Suprapubic skin (tissue), 4 donors: ENCODE results near the gene SEPTIN10. TPM values are rescaled to one million over a fixed set of nuclear protein-coding genes. Genes with fewer than 3 reads are reported as not detected.

Experiments
- DNase-seq, 2 donors: peaks; one replicate each; pipeline ENCODE4 v3.0.0-alpha.2; 2019; ENCODE audit warnings: low spot score in 2 of 2
- H3K27ac ChIP-seq: fragments of 200-600 bp; sonication (generic); one replicate; pipeline ENCODE4 v1.5.1; 2019
- H3K27me3 ChIP-seq: fragments of 200-600 bp; sonication (generic); one replicate; pipeline ENCODE4 v1.5.1; 2019
- H3K36me3 ChIP-seq: fragments of 200-600 bp; sonication (generic); one replicate; pipeline ENCODE4 v1.5.1; 2019
- H3K4me1 ChIP-seq: fragments of 200-600 bp; sonication (generic); one replicate; pipeline ENCODE4 v1.5.1; 2019
- H3K4me3 ChIP-seq: fragments of 200-600 bp; sonication (generic); one replicate; pipeline ENCODE4 v1.5.1; 2019; ENCODE audit warnings: mild to moderate bottlenecking
- H3K9me3 ChIP-seq: fragments of 200-600 bp; sonication (generic); one replicate; pipeline ENCODE4 v1.5.1; 2019
- CTCF ChIP-seq, 2 donors: fragments of 200-600 bp in 1 of 2; fragments of 450-650 bp in 1 of 2; sonication (generic) in 1 of 2; IDR thresholded peaks; one replicate each; pipeline ENCODE4 v1.5.1; 2016 to 2019; ENCODE audit warnings: antibody characterized with exemption in 2 of 2, mild to moderate bottlenecking in 1 of 2, moderate library complexity in 1 of 2
- EP300 ChIP-seq: sonication (generic); formaldehyde crosslinking; IDR thresholded peaks from one replicate; pipeline ENCODE4 v1.6.1; 2017; ENCODE audit warnings: antibody characterized with exemption
- POLR2A ChIP-seq, 2 donors: fragments of 450-650 bp; IDR thresholded peaks; one replicate each; pipeline ENCODE4 v1.6.1; 2017; ENCODE audit warnings: antibody characterized with exemption in 2 of 2, mild to moderate bottlenecking in 2 of 2, moderate library complexity in 2 of 2
- POLR2AphosphoS5 ChIP-seq, 3 donors: sonication (generic); formaldehyde crosslinking; IDR thresholded peaks; one replicate each; pipeline ENCODE4 v1.6.1; 2017; ENCODE audit warnings: antibody characterized with exemption in 3 of 3
- WGBS: methylation state at CpG from one replicate; pipeline ENCODE4 v1.1.5; 2018; 5-methylcytosine and 5-hydroxymethylcytosine counted together
- total RNA-seq, 4 donors: library from RNA; depleted of rRNA; stranded (reverse); fragments of >200 nt; gene quantifications; one replicate each; pipeline ENCODE4 v1.1.0, GENCODE V29; 2016

SEPTIN10 gene
- total RNA-seq, 4 donors from 2014 or later = 92.7 to 152 (median 110) TPM

GRCh38 chr2:109638795-109639194 is 25.0 kb upstream of the SEPTIN10 start:
- peaks cover 18% of the 10 kb centered on the region for H3K4me1 ChIP-seq
- no peak for DNase-seq
- H3K9me3 ChIP-seq = no peaks in the 10 kb centered on the region
- H3K36me3 ChIP-seq = no peaks in the 10 kb centered on the region
- TF ChIP-seq CTCF (IDR thresholded peaks at IDR 0.05) (no peak), EP300 (no peak), POLR2A (IDR thresholded peaks at IDR 0.05) (no peak), POLR2AphosphoS5 (IDR thresholded peaks at IDR 0.05) (no peak)
- no peaks in the 10 kb centered on the region for H3K27me3 ChIP-seq
- H3K4me3 ChIP-seq = no peak overlapping the region
- H3K27ac ChIP-seq = no peak overlapping the region
- WGBS = 46% methylated on average over 3 of the region's 3 CpGs

- no peak for TF ChIP-seq POLR2AphosphoS5 (IDR thresholded peaks at IDR 0.05)
- no peak for TF ChIP-seq CTCF (IDR thresholded peaks at IDR 0.05)
- TF ChIP-seq EP300 = no peak
- no peak for TF ChIP-seq POLR2A (IDR thresholded peaks at IDR 0.05)
- WGBS = 45% methylated on average over 9 of the region's 9 CpGs
- DNase-seq = no peak
- H3K36me3 ChIP-seq = no peaks in the 10 kb centered on the region
- H3K4me3 ChIP-seq = no peak overlapping the region
- H3K27ac ChIP-seq = no peak overlapping the region
- H3K27me3 ChIP-seq = no peaks in the 10 kb centered on the region
- H3K4me1 ChIP-seq = peaks cover 13% of the 10 kb centered on the region
- no peaks in the 10 kb centered on the region for H3K9me3 ChIP-seq
Measured at GRCh38 chr2:109637749-109638570, 24.2 kb upstream of the SEPTIN10 start.

GRCh38 chr2:109636317-109636716 is 22.6 kb upstream of the SEPTIN10 start:
- no peak overlapping the region for H3K4me3 ChIP-seq
- H3K27ac ChIP-seq = peak overlapping the region; percentile 14
- 47% methylated on average over 1 of the region's 1 CpG for WGBS
- H3K36me3 ChIP-seq = no peaks in the 10 kb centered on the region
- H3K4me1 ChIP-seq = peaks cover 13% of the 10 kb centered on the region
- no peaks in the 10 kb centered on the region for H3K27me3 ChIP-seq
- no peaks in the 10 kb centered on the region for H3K9me3 ChIP-seq
- TF ChIP-seq POLR2A (IDR thresholded peaks at IDR 0.05) (no peak), POLR2AphosphoS5 (IDR thresholded peaks at IDR 0.05) (peak in 1 of 3 donors; percentile 45), EP300 (no peak), CTCF (IDR thresholded peaks at IDR 0.05) (no peak)
- no peak for DNase-seq

DNA sequence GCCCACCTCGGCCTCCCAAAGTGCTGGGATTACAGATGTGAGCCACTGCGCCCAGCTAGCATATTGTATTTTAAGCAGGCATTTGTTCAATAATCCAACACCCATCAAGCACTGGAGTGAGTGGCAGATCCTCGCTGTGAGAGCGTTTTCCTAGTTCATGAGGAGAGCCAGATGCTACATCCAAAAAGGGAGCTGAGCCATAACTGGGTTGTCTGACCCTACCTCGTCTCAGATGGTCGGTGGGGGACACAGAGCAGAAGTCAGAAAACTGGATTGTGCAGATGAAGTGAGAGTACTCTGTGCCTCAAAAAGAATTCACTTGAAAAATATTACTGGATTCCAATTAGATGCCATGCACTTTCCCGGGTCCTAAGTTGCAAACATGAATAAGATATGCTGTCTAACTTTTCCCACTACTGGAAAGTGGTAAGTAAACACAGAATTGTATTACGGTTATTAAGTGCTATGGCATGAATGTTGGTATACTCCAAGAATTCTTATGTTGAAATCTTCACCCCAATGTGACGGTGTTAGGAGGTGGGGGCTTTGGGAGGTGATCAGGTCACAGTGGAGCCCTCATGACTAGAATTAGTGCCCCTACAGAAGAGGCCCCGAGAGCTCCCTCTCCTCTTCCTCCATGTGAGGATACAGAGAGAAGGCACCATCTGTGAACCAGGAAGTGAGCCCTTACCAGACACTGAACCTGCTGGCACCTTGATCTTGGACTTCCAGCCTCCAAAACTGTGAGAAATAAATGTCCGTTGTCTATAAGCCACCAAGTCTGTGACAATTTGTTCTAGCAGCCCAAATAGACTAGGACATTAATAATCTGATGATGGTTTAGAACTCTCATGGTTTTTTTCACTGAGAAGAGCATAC is 21.9 kb upstream of the SEPTIN10 start:
- H3K27me3 ChIP-seq = no peaks in the 10 kb centered on the region
- peak in 1 of 2 donors; percentile 45 for DNase-seq
- WGBS = 89% methylated on average over 11 of the region's 11 CpGs
- no peaks in the 10 kb centered on the region for H3K36me3 ChIP-seq
- H3K27ac ChIP-seq = no peak overlapping the region
- H3K4me1 ChIP-seq = peaks cover 13% of the 10 kb centered on the region
- H3K9me3 ChIP-seq = no peaks in the 10 kb centered on the region
- no peak overlapping the region for H3K4me3 ChIP-seq
- TF ChIP-seq POLR2A (IDR thresholded peaks at IDR 0.05) = no peak
- no peak for TF ChIP-seq EP300
- TF ChIP-seq CTCF (IDR thresholded peaks at IDR 0.05) = no peak
- no peak for TF ChIP-seq POLR2AphosphoS5 (IDR thresholded peaks at IDR 0.05)
